GM12892 (cell line): Measurements from ENCODE around the gene SUGCT.

Experiments
- POLR2A ChIP-seq: IDR thresholded peaks from 2 replicates; pipeline ENCODE4 v1.6.1; 2011; ENCODE audit warnings: low read depth, low read length, control low read depth
- POLR2AphosphoS5 ChIP-seq: IDR thresholded peaks from 2 replicates; pipeline ENCODE4 v1.6.1; 2011; ENCODE audit warnings: low read depth, low read length, control low read depth

GRCh38 chr7:40283391-40283790, 148.6 kb downstream of the SUGCT start:
- TF ChIP-seq POLR2A (no peak), POLR2AphosphoS5 (no peak)
